ENCODE data around the gene ADGRV1.

Gene ADGRV1

GRCh38 chr5:91123291-91123690 lies 564.7 kb downstream of the ADGRV1 start:
- POLR2A ChIA-PET: no interaction called here
- H3K4me1 ChIP-seq (ENCODE audit: control insufficient read depth, insufficient read depth, low read length): peaks cover 9% of the 10 kb centered on the region
- no peak overlapping the region for H3K4me3 ChIP-seq (ENCODE audit: low read depth, low read length)
- TF ChIP-seq HOXD13 (CRISPR knock-in tag; IDR thresholded peaks at IDR 0.05; ENCODE audit: borderline replicate concordance) (no peak), ZNF140 (tag by site-specific recombination; IDR thresholded peaks at IDR 0.05) (no peak), ZNF221 (tag by site-specific recombination; IDR thresholded peaks at IDR 0.05; ENCODE audit: borderline replicate concordance) (no peak), GLIS1 (tag by site-specific recombination; IDR thresholded peaks at IDR 0.05) (no peak), ZNF404 (tag by site-specific recombination; IDR thresholded peaks at IDR 0.05) (no peak), ZSCAN4 (tag by site-specific recombination; IDR thresholded peaks at IDR 0.05) (no peak), ZNF280C (tag by site-specific recombination; IDR thresholded peaks at IDR 0.05) (no peak), ZBTB11 (tag by site-specific recombination; conservative IDR thresholded peaks at IDR 0.05; ENCODE audit: low read depth) (no peak), ELK4 (IDR thresholded peaks at IDR 0.05; ENCODE audit: borderline replicate concordance, low read depth, low read length) (no peak)
- CTCF ChIA-PET: interaction anchor here (0.6 kb wide), 1 partner anchor 100 kb away, joined by 3 read pairs; no protein-coding TSS in a partner anchor
- H3K27ac ChIP-seq (ENCODE audit: extremely low read depth, low read depth, low read length): no peak overlapping the region
- H3K9me3 ChIP-seq (ENCODE audit: control insufficient read depth, insufficient read depth, low read depth, low read length): no peaks in the 10 kb centered on the region
- H3K36me3 ChIP-seq (ENCODE audit: control insufficient read depth in 2 of 2, insufficient read depth in 1 of 2, low read length in 2 of 2): no peaks in the 10 kb centered on the region

- CTCF ChIA-PET: no interaction called here
- Histone ChIP-seq H3K36me3 (ENCODE audit: control insufficient read depth in 2 of 2, insufficient read depth in 1 of 2, low read length in 2 of 2) (no peaks in the 10 kb centered on the region), H3K27ac (ENCODE audit: extremely low read depth, low read depth, low read length) (no peak overlapping the region), H3K4me1 (ENCODE audit: control insufficient read depth, insufficient read depth, low read length) (peaks cover 9% of the 10 kb centered on the region), H3K4me3 (ENCODE audit: low read depth, low read length) (no peak overlapping the region), H3K9me3 (ENCODE audit: control insufficient read depth, insufficient read depth, low read depth, low read length) (no peaks in the 10 kb centered on the region)
- POLR2A ChIA-PET: no interaction called here
- TF ChIP-seq ZNF184 (tag by site-specific recombination; IDR thresholded peaks at IDR 0.05) (no peak), ZNF791 (tag by site-specific recombination; IDR thresholded peaks at IDR 0.05) (no peak), ZFP69B (tag by site-specific recombination; IDR thresholded peaks at IDR 0.05) (no peak), ELK4 (IDR thresholded peaks at IDR 0.05; ENCODE audit: borderline replicate concordance, low read depth, low read length) (no peak), ZNF747 (tag by site-specific recombination; IDR thresholded peaks at IDR 0.05) (no peak), ZNF571 (tag by site-specific recombination; IDR thresholded peaks at IDR 0.05) (no peak), ZBTB26 (tag by site-specific recombination; optimal IDR thresholded peaks at IDR 0.05) (no peak), SP2 (tag by site-specific recombination; IDR thresholded peaks at IDR 0.05) (no peak), ZNF362 (tag by site-specific recombination; IDR thresholded peaks at IDR 0.05) (no peak), ZNF645 (tag by site-specific recombination; IDR thresholded peaks at IDR 0.05) (no peak), ZNF112 (tag by site-specific recombination; IDR thresholded peaks at IDR 0.05) (no peak), ZNF214 (tag by site-specific recombination; IDR thresholded peaks at IDR 0.05; ENCODE audit: borderline replicate concordance) (no peak), ZNF776 (tag by site-specific recombination; IDR thresholded peaks at IDR 0.05; ENCODE audit: borderline replicate concordance) (no peak), TRIM28 (IDR thresholded peaks at IDR 0.05; ENCODE audit: borderline replicate concordance, low read length) (no peak), ZNF423 (tag by site-specific recombination; IDR thresholded peaks at IDR 0.05) (no peak)
These were observed 565.3 kb downstream of the ADGRV1 start for GRCh38 chr5:91123901-91124300.
